Umbilical cord (tissue), 2 donors: ENCODE data around the gene KRT38. TPM values are rescaled to one million over a fixed set of nuclear protein-coding genes. Genes with fewer than 3 reads are reported as not detected.
"Not testable (repeated sequence)": the region's sequence is repeated elsewhere in the genome, so short reads cannot be mapped to it uniquely, and the experiment has no call there.

ENCODE experiments used
- DNase-seq: peaks from one replicate; pipeline ENCODE4 v3.0.0-alpha.2; 2015; ENCODE audit warnings: low spot score
- total RNA-seq: library from RNA; depleted of rRNA; stranded (reverse); fragments of >200 nt; gene quantifications from one replicate; pipeline ENCODE4 v1.2.3, GENCODE V29; 2014; ENCODE audit warnings: low replicate concordance; ENCODE audit not compliant: insufficient read depth

KRT38 gene
- total RNA-seq, 1 donor from 2014 or later = 0.48 TPM

GRCh38 chr17:41395044-41395443, 45.7 kb downstream of the KRT38 start:
- DNase-seq = not testable (repeated sequence)

GRCh38 chr17:41394254-41394996, 46.4 kb downstream of the KRT38 start:
- DNase-seq = no peak

DNA sequence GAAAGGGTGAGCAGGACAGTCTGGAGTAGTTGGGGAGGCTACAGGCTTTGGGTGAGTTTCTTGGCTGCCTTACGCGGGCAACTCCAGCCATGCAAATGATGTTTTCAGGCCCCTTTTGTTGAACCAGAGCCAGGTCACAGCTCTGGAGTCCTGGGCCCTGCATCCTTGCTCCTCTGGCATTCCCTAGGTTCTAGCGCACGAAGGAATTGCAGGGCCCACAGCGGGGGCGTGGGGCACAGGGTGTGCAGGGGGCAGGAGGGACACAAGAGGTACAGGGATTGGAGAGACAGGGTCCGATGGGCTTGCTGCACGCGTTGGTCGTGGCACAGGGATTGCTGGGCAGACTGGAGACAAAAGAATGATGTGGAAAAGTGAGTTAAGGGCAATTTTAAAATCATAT, 47.0 kb downstream of the KRT38 start:
- no peak for DNase-seq

DNA sequence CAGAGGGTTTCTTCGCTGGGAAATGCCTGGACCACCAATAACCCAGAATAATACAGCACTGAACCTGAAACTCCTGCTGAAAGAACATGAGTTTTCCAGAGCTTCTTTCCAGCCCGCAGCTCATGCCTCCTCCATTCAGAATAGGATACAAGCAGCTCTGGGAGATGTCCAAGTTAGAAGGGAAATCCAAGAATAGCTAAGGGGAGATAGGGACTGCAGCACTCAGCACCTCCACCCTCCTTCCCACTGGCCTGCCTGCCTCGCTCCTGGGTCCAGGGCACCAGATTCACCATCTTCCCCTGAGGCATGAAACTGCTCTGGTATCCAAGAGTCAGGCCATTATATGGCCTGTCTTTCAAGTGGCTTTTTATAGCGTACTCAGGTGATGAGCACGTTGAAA, 47.5 kb downstream of the KRT38 start:
- peak; percentile 60 for DNase-seq

- no peak for DNase-seq
These were observed 48.5 kb downstream of the KRT38 start for GRCh38 chr17:41392278-41392677.

- DNase-seq = no peak
These were observed 49.2 kb downstream of the KRT38 start for GRCh38 chr17:41391535-41391934.

GRCh38 chr17:41390411-41390938, 50.3 kb downstream of the KRT38 start:
- DNase-seq = no peak

GRCh38 chr17:41387670-41388069, 53.1 kb downstream of the KRT38 start:
- no peak for DNase-seq

- no peak for DNase-seq
These were observed 54.6 kb downstream of the KRT38 start for GRCh38 chr17:41386227-41386626.

Other genes with a start within 250 kb of the KRT38 start
- not detected for gene KRTAP9-2, start 214.3 kb downstream of the KRT38 start, total RNA-seq
- gene KRTAP9-3, start 208.5 kb downstream of the KRT38 start, total RNA-seq = not detected
- gene KRTAP9-8, start 203.0 kb downstream of the KRT38 start, total RNA-seq = not detected
- 1.2 TPM for gene KRTAP9-4, start 191.3 kb downstream of the KRT38 start, total RNA-seq
- not detected for gene KRTAP9-9, start 185.6 kb downstream of the KRT38 start, total RNA-seq
- gene KRTAP9-6, start 175.6 kb downstream of the KRT38 start, total RNA-seq = not detected
- gene KRTAP9-7, start 165.3 kb downstream of the KRT38 start, total RNA-seq = not detected
- gene KRTAP29-1, start 138.1 kb downstream of the KRT38 start, total RNA-seq = not detected
- not detected for gene KRTAP16-1, start 131.7 kb downstream of the KRT38 start, total RNA-seq
- gene KRTAP17-1, start 125.3 kb downstream of the KRT38 start, total RNA-seq = not detected
- 1.4 TPM for gene KRT33A, start 90.2 kb downstream of the KRT38 start, total RNA-seq
- not detected for gene KRT33B, start 71.2 kb downstream of the KRT38 start, total RNA-seq
- not detected for gene KRT34, start 58.7 kb downstream of the KRT38 start, total RNA-seq
- gene KRT31, start 43.4 kb downstream of the KRT38 start, total RNA-seq = not detected
- not detected for gene KRT37, start 16.4 kb downstream of the KRT38 start, total RNA-seq
- gene KRT32, start 26.4 kb upstream of the KRT38 start, total RNA-seq = 1.2 TPM
- not detected for gene KRT35, start 40.2 kb upstream of the KRT38 start, total RNA-seq
- 1.9 TPM for gene KRT36, start 48.9 kb upstream of the KRT38 start, total RNA-seq
- gene KRT13, start 64.6 kb upstream of the KRT38 start, total RNA-seq = 292 TPM
- 24.1 TPM for gene KRT15, start 77.9 kb upstream of the KRT38 start, total RNA-seq
- 334 TPM for gene KRT19, start 87.3 kb upstream of the KRT38 start, total RNA-seq
- not detected for gene KRT9, start 131.1 kb upstream of the KRT38 start, total RNA-seq
- gene KRT14, start 145.9 kb upstream of the KRT38 start, total RNA-seq = 212 TPM
- 5.5 TPM for gene KRT16, start 171.8 kb upstream of the KRT38 start, total RNA-seq
- gene KRT17, start 183.6 kb upstream of the KRT38 start, total RNA-seq = 762 TPM
- 146 TPM for gene EIF1, start 247.9 kb upstream of the KRT38 start, total RNA-seq